Subcutaneous abdominal adipose tissue (tissue), 5 donors: ENCODE measurements around the gene CROCC2.

Experiments
- H3K27ac ChIP-seq: one replicate; pipeline ENCODE4 v1.7.0; 2013; ENCODE audit warnings: low read depth, mild to moderate bottlenecking, inconsistent platforms, low read length, moderate library complexity
- H3K27me3 ChIP-seq, 5 donors: one replicate each; pipeline ENCODE4 v1.7.0; 2013; ENCODE audit warnings: low read length in 5 of 5, inconsistent platforms in 1 of 5; ENCODE audit not compliant: control insufficient read depth in 5 of 5, insufficient read depth in 4 of 5
- H3K36me3 ChIP-seq, 5 donors: one replicate each; pipeline ENCODE4 v1.7.0; 2013; ENCODE audit warnings: low read length in 5 of 5; ENCODE audit not compliant: control insufficient read depth in 5 of 5, insufficient read depth in 5 of 5
- H3K4me1 ChIP-seq, 5 donors: one replicate each; pipeline ENCODE4 v1.7.0; 2013; ENCODE audit warnings: low read length in 5 of 5, mild to moderate bottlenecking in 3 of 5, moderate library complexity in 1 of 5; ENCODE audit not compliant: control insufficient read depth in 5 of 5, insufficient read depth in 5 of 5
- H3K4me3 ChIP-seq, 5 donors: one replicate each; pipeline ENCODE4 v1.7.0; 2013; ENCODE audit warnings: low read length in 5 of 5, low read depth in 1 of 5
- H3K9ac ChIP-seq, 5 donors: one replicate each; pipeline ENCODE4 v1.7.0; 2013; ENCODE audit warnings: low read length in 5 of 5, mild to moderate bottlenecking in 4 of 5, moderate library complexity in 3 of 5
- H3K9me3 ChIP-seq, 5 donors: one replicate each; pipeline ENCODE4 v1.7.0; 2013; ENCODE audit warnings: low read length in 5 of 5; ENCODE audit not compliant: control insufficient read depth in 5 of 5
- donor health status: healthy.
- donor health status: healthy.
- donor health status: healthy.
- donor health status: healthy.
- donor health status: healthy.

The CROCC2 gene

GRCh38 chr2:240995041-240996021, 89.2 kb downstream of the CROCC2 start:
- Histone ChIP-seq H3K27ac (no peak overlapping the region), H3K9ac (no peak overlapping the region), H3K36me3 (peaks cover 0 to 5% (median 0%) of the 10 kb centered on the region in 5 donors), H3K9me3 (no peaks in the 10 kb centered on the region), H3K4me3 (no peak overlapping the region), H3K27me3 (peaks cover 0 to 2% (median 0%) of the 10 kb centered on the region in 5 donors), H3K4me1 (peaks cover 4 to 74% (median 64%) of the 10 kb centered on the region in 5 donors)

GRCh38 chr2:240996161-240996833, 90.2 kb downstream of the CROCC2 start:
- H3K27me3 ChIP-seq, result peaks cover 0 to 2% (median 0%) of the 10 kb centered on the region in 5 donors

GRCh38 chr2:240996834-240997140, 90.7 kb downstream of the CROCC2 start:
- H3K9ac ChIP-seq, result no peak overlapping the region
- no peaks in the 10 kb centered on the region for H3K9me3 ChIP-seq
- H3K4me3 ChIP-seq, result no peak overlapping the region
- peaks cover 0 to 18% (median 11%) of the 10 kb centered on the region in 5 donors for H3K36me3 ChIP-seq
- H3K27ac ChIP-seq, result no peak overlapping the region
- peaks cover 6 to 78% (median 68%) of the 10 kb centered on the region in 5 donors for H3K4me1 ChIP-seq
- H3K27me3 ChIP-seq, result peaks cover 0 to 2% (median 0%) of the 10 kb centered on the region in 5 donors

More at GRCh38 chr2:240996161-240996833, 90.2 kb downstream of the CROCC2 start:
- Histone ChIP-seq H3K27ac (no peak overlapping the region), H3K9ac (no peak overlapping the region), H3K9me3 (no peaks in the 10 kb centered on the region), H3K4me1 (peaks cover 6 to 78% (median 68%) of the 10 kb centered on the region in 5 donors), H3K4me3 (no peak overlapping the region), H3K36me3 (peaks cover 0 to 13% (median 6%) of the 10 kb centered on the region in 5 donors)

- Histone ChIP-seq H3K4me1 (peaks cover 6 to 78% (median 66%) of the 10 kb centered on the region in 5 donors), H3K36me3 (peaks cover 0 to 22% (median 16%) of the 10 kb centered on the region in 5 donors), H3K27ac (peak overlapping the region; percentile 67), H3K27me3 (peaks cover 0 to 2% (median 0%) of the 10 kb centered on the region in 5 donors), H3K4me3 (peak overlapping the region in 4 of 5 donors; percentile 62 to 75 (median 68)), H3K9ac (peak overlapping the region in 4 of 5 donors; percentile 57 to 71 (median 68)), H3K9me3 (no peaks in the 10 kb centered on the region)
Measured at GRCh38 chr2:240997141-240997855, 91.2 kb downstream of the CROCC2 start.

- Histone ChIP-seq H3K27me3 (peaks cover 0 to 2% (median 0%) of the 10 kb centered on the region in 5 donors), H3K9me3 (peaks cover 0 to under 1% (median under 1%) of the 10 kb centered on the region in 5 donors), H3K4me1 (peaks cover 6 to 76% (median 62%) of the 10 kb centered on the region in 5 donors), H3K9ac (peak within 1 kb of the TSS; percentile 38 to 76 (median 67)), H3K27ac (peak within 1 kb of the TSS; percentile 75), H3K36me3 (peaks cover 0 to 26% (median 20%) of the 10 kb centered on the region in 5 donors), H3K4me3 (peak within 1 kb of the TSS in 4 of 5 donors; percentile 65 to 75 (median 70))
Measured at GRCh38 chr2:240997856-240998705, 91.9 kb downstream of the CROCC2 start, which contains the start of gene SNED1. SNED1 (plus strand) TSS chr2:240998618; CDS start chr2:240998838, 220 bp downstream.

- Histone ChIP-seq H3K27ac (no peak overlapping the region), H3K4me1 (peaks cover 6 to 76% (median 62%) of the 10 kb centered on the region in 5 donors)
Measured at GRCh38 chr2:240998706-240998994, 92.5 kb downstream of the CROCC2 start.

GRCh38 chr2:240998995-240999791, 93.1 kb downstream of the CROCC2 start:
- Histone ChIP-seq H3K4me3 (peak overlapping the region; percentile 65 to 75 (median 70)), H3K27me3 (peaks cover 0 to 2% (median 0%) of the 10 kb centered on the region in 5 donors), H3K9ac (peak overlapping the region; percentile 38 to 76 (median 66)), H3K36me3 (peaks cover 0 to 34% (median 28%) of the 10 kb centered on the region in 5 donors), H3K4me1 (peaks cover 6 to 70% (median 60%) of the 10 kb centered on the region in 5 donors), H3K27ac (peak overlapping the region; percentile 75), H3K9me3 (peaks cover 5 to 12% (median 12%) of the 10 kb centered on the region in 5 donors)

More at GRCh38 chr2:240998706-240998994, 92.5 kb downstream of the CROCC2 start:
- Histone ChIP-seq H3K9ac (peak overlapping the region in 1 of 5 donors; percentile 43), H3K4me3 (peak overlapping the region in 4 of 5 donors; percentile 65 to 75 (median 70)), H3K9me3 (peaks cover under 1 to 7% (median 7%) of the 10 kb centered on the region in 5 donors), H3K27me3 (peaks cover 0 to 2% (median 0%) of the 10 kb centered on the region in 5 donors), H3K36me3 (peaks cover 0 to 32% (median 26%) of the 10 kb centered on the region in 5 donors)

- Histone ChIP-seq H3K4me3 (peak overlapping the region; percentile 65 to 75 (median 70)), H3K27ac (peak overlapping the region; percentile 75), H3K9ac (peak overlapping the region in 4 of 5 donors; percentile 65 to 76 (median 68)), H3K36me3 (peaks cover 0 to 34% (median 28%) of the 10 kb centered on the region in 5 donors), H3K27me3 (peaks cover 0 to 2% (median 0%) of the 10 kb centered on the region in 5 donors), H3K9me3 (peaks cover 5 to 17% (median 15%) of the 10 kb centered on the region in 5 donors), H3K4me1 (peaks cover 6 to 62% (median 52%) of the 10 kb centered on the region in 5 donors)
Measured at GRCh38 chr2:240999873-241000541, 93.9 kb downstream of the CROCC2 start.
